HCT116 (cell line): ENCODE results near the gene MRPL36. TPM values are rescaled to one million over a fixed set of nuclear protein-coding genes. Genes with fewer than 3 reads are reported as not detected.
"Not testable (repeated sequence)": the region's sequence is repeated elsewhere in the genome, so short reads cannot be mapped to it uniquely, and the experiment has no call there.

Experiments
- ATAC-seq: fragments of 200-7000 bp; cut with Tn5 transposase; 2 replicates; pipeline ENCODE4 v1.9.1; 2020; ENCODE audit warnings: mild to moderate bottlenecking, moderate library complexity
- BruUV-seq: library from RNA; stranded (reverse); fragments of 400-500 nt; replicated peaks from 2 replicates; lab custom pipeline; 2021; lab: Mats Ljungman, UMichigan
- CTCF ChIA-PET: fragments of 300-600 bp; sonication (Branson Sonifier 250); formaldehyde crosslinking; loops from one replicate; lab custom pipeline; 2021; ENCODE audit warnings: antibody characterized with exemption; lab: Charles Lee
- POLR2A ChIA-PET: fragments of 300-600, 350-600 bp; sonication (Branson Sonifier 250); formaldehyde crosslinking; loops from one replicate; lab custom pipeline; 2021; ENCODE audit warnings: antibody characterized with exemption; lab: Charles Lee
- RAD21 ChIA-PET, 2 experiments: fragments of 300-600 bp; sonication (Branson Sonifier 250); formaldehyde crosslinking; loops; one replicate each; lab custom pipeline; 2023; ENCODE audit warnings: low total read pairs in 2 of 2; ENCODE audit not compliant: uncharacterized antibody in 2 of 2, unreplicated experiment in 2 of 2, low non-redundant PET in 1 of 2; lab: Charles Lee
- DNase-seq: peaks from one replicate; pipeline ENCODE4 v3.0.0-alpha.2; 2010; ENCODE audit warnings: low read depth, low spot score
- H2AFZ ChIP-seq: fragments of 200-600 bp; shearing (Covaris generic), sonication (generic); 2 replicates; pipeline ENCODE4 v1.6.1; 2017; ENCODE audit warnings: low read depth, mixed run types, mixed read lengths, antibody characterized with exemption, low read length; ENCODE audit not compliant: poor library complexity, severe bottlenecking
- H3K27ac ChIP-seq: 2 replicates; pipeline ENCODE4 v1.5.1; 2012; ENCODE audit warnings: low read depth, low read length
- H3K27me3 ChIP-seq: fragments of 200-600 bp; sonication (generic); 2 replicates; pipeline ENCODE4 v1.6.1; 2016; ENCODE audit warnings: mixed run types, low read length, mixed read lengths; ENCODE audit not compliant: insufficient read depth
- H3K36me3 ChIP-seq, 2 experiments: fragments of 200-500 bp in 1 of 2; fragments of 200-600 bp in 1 of 2; sonication (Bioruptor generic) in 1 of 2; sonication (generic) in 1 of 2; 2 replicates each; pipeline versions ENCODE4 v1.5.1 to v1.6.1; 2014 to 2016; ENCODE audit warnings: low read length in 2 of 2, inconsistent platforms in 1 of 2, mixed read lengths in 1 of 2, mixed run types in 1 of 2; ENCODE audit not compliant: insufficient read depth in 2 of 2, control insufficient read depth in 1 of 2
- H3K4me1 ChIP-seq, 2 experiments: fragments of 200-600 bp in 1 of 2; sonication (generic) in 1 of 2; 2 replicates each; pipeline versions ENCODE4 v1.5.1 to v1.6.1; 2012 to 2017; ENCODE audit warnings: low read length in 2 of 2, inconsistent platforms in 1 of 2, mild to moderate bottlenecking in 1 of 2, mixed read lengths in 1 of 2, mixed run types in 1 of 2, moderate library complexity in 1 of 2; ENCODE audit not compliant: insufficient read depth in 2 of 2, control insufficient read depth in 1 of 2
- H3K4me2 ChIP-seq: fragments of 200-600 bp; sonication (generic); 2 replicates; pipeline ENCODE4 v1.6.1; 2017; ENCODE audit warnings: mixed run types, low read length, mixed read lengths
- H3K4me3 ChIP-seq, 2 experiments: fragments of 200-600 bp in 1 of 2; sonication (generic) in 1 of 2; replicated peaks in 1 of 2; 2 replicates each; pipeline ENCODE4 v1.5.1; 2011 to 2016; ENCODE audit warnings: low read length in 2 of 2, control low read depth in 1 of 2, low read depth in 1 of 2, mild to moderate bottlenecking in 1 of 2, mixed read lengths in 1 of 2, mixed run types in 1 of 2
- H3K79me2 ChIP-seq: fragments of 200-600 bp; sonication (generic); 2 replicates; pipeline ENCODE4 v1.6.1; 2017; ENCODE audit warnings: mild to moderate bottlenecking, mixed run types, low read length, moderate library complexity, mixed read lengths; ENCODE audit not compliant: insufficient read depth
- H3K9ac ChIP-seq: fragments of 200-600 bp; sonication (generic); 2 replicates; pipeline ENCODE4 v1.6.1; 2016; ENCODE audit warnings: low read length, mixed read lengths
- H3K9me2 ChIP-seq: fragments of 200-600 bp; sonication (generic), shearing (Covaris generic); 2 replicates; pipeline ENCODE4 v1.6.1; 2017; ENCODE audit warnings: mixed run types, mild to moderate bottlenecking, moderate library complexity; ENCODE audit not compliant: insufficient read depth
- H3K9me3 ChIP-seq, 2 experiments: fragments of 200-500 bp in 1 of 2; fragments of 200-600 bp in 1 of 2; sonication (Bioruptor generic) in 1 of 2; sonication (generic) in 1 of 2; 2 replicates each; pipeline ENCODE4 v1.6.1; 2014 to 2017; ENCODE audit warnings: low read length in 2 of 2, mixed read lengths in 2 of 2, inconsistent platforms in 1 of 2, low read depth in 1 of 2, mild to moderate bottlenecking in 1 of 2, mixed run types in 1 of 2, moderate library complexity in 1 of 2; ENCODE audit not compliant: control insufficient read depth in 1 of 2, insufficient read depth in 1 of 2
- H4K20me1 ChIP-seq: fragments of 200-600 bp; sonication (generic), shearing (Covaris generic); 2 replicates; pipeline ENCODE4 v1.6.1; 2017; ENCODE audit warnings: mixed run types, mild to moderate bottlenecking, moderate library complexity; ENCODE audit not compliant: insufficient read depth
- CBX3 ChIP-seq: IDR thresholded peaks from 2 replicates; pipeline ENCODE4 v1.6.1; 2012; ENCODE audit warnings: low read depth
- EGR1 ChIP-seq: IDR thresholded peaks from 2 replicates; pipeline ENCODE4 v1.6.1; 2012; ENCODE audit warnings: low read depth
- EZH2 ChIP-seq: fragments of 200-600 bp; sonication (generic); IDR thresholded peaks from 2 replicates; pipeline ENCODE4 v1.6.1; 2017; ENCODE audit warnings: antibody characterized with exemption, mixed run types
- FOSL1 ChIP-seq: IDR thresholded peaks from 2 replicates; pipeline ENCODE4 v1.6.1; 2012; ENCODE audit warnings: low read depth
- MAX ChIP-seq: IDR thresholded peaks from 2 replicates; pipeline ENCODE4 v1.6.1; 2012
- POLR2AphosphoS5 ChIP-seq: IDR thresholded peaks from 2 replicates; pipeline ENCODE4 v1.6.1; 2011; ENCODE audit warnings: mild to moderate bottlenecking, low read depth, low read length, moderate library complexity
- RAD21 ChIP-seq: IDR thresholded peaks from 2 replicates; pipeline ENCODE4 v1.6.1; 2012; ENCODE audit warnings: low read depth, mild to moderate bottlenecking
- REST ChIP-seq: IDR thresholded peaks from 2 replicates; pipeline ENCODE4 v1.6.1; 2012; ENCODE audit warnings: low read depth
- SRF ChIP-seq: IDR thresholded peaks from 2 replicates; pipeline ENCODE4 v1.6.1; 2012; ENCODE audit warnings: low read depth
- TCF7L2 ChIP-seq: IDR thresholded peaks from 2 replicates; pipeline ENCODE4 v1.7.0; 2011; ENCODE audit warnings: borderline replicate concordance, inconsistent platforms; ENCODE audit not compliant: insufficient read depth, insufficient read length; ENCODE audit errors: extremely low read depth
- YY1 ChIP-seq: IDR thresholded peaks from 2 replicates; pipeline ENCODE4 v1.6.1; 2011; ENCODE audit warnings: low read length, low read depth, moderate library complexity, mild to moderate bottlenecking; ENCODE audit not compliant: insufficient replicate concordance; ENCODE audit errors: extremely low read depth
- ZNF274 ChIP-seq: fragments of 200-500 bp; sonication (Bioruptor generic); IDR thresholded peaks from 2 replicates; pipeline ENCODE4 v1.6.1; 2014; ENCODE audit warnings: mild to moderate bottlenecking, low read depth, low read length, inconsistent platforms
- intact Hi-C: fragments of 100-400 bp; cut with micrococcal nuclease; formaldehyde crosslinking; loops from 2 replicates; pipeline ENCODE4 v1.10.0; 2022
- total RNA-seq: library from RNA; stranded (reverse); gene quantifications from one replicate; pipeline ENCODE4 v1.2.1, GENCODE V29; 2021; ENCODE audit not compliant: unreplicated experiment

Gene MRPL36
- total RNA-seq, 1 experiment from 2014 or later = 71.9 TPM

- Histone ChIP-seq H3K9me2 (no peaks in the 10 kb centered on the region), H3K9ac (no peak overlapping the region), H3K27me3 (no peaks in the 10 kb centered on the region), H3K27ac (no peak overlapping the region), H3K36me3 (peaks cover 27 to 56% of the 10 kb centered on the region in 2 experiments; a peak in 3 of 4 replicates), H2AFZ (no peak overlapping the region), H3K9me3 (no peaks in the 10 kb centered on the region), H3K4me3 (no peak overlapping the region), H3K4me2 (no peak overlapping the region), H3K79me2 (peaks cover 34% of the 10 kb centered on the region), H3K4me1 (no peaks in the 10 kb centered on the region), H4K20me1 (peaks cover 3% of the 10 kb centered on the region; the same call in 1 of the 2 replicates)
- ChIA-PET RAD21 (no interaction called here), CTCF (no interaction called here), POLR2A (no interaction called here)
- intact Hi-C loops = no loop called here
- no peak for DNase-seq
- TF ChIP-seq TCF7L2 (no peak), RAD21 (no peak), ZNF274 (no peak), SRF (no peak), EGR1 (no peak), CBX3 (no peak), EZH2 (no peak), FOSL1 (no peak), YY1 (no peak), REST (no peak), MAX (no peak), POLR2AphosphoS5 (no peak)
- no peak for ATAC-seq
- BruUV-seq = no TSS peak
Observed at GRCh38 chr5:1817261-1818043, 17.8 kb upstream of the MRPL36 start.

GRCh38 chr5:1816495-1817089, 17.0 kb upstream of the MRPL36 start:
- H3K9ac ChIP-seq, BruUV-seq, H3K27me3 ChIP-seq, H2AFZ ChIP-seq, H3K9me3 ChIP-seq, CTCF ChIA-PET, intact Hi-C loops, POLR2A ChIA-PET, H3K4me2 ChIP-seq, ATAC-seq, H3K27ac ChIP-seq, H3K4me1 ChIP-seq, RAD21 ChIA-PET, H3K9me2 ChIP-seq, DNase-seq, H4K20me1 ChIP-seq, H3K4me3 ChIP-seq: not testable (repeated sequence)
- Histone ChIP-seq H3K79me2 (peaks cover 43% of the 10 kb centered on the region), H3K36me3 (peaks cover 35 to 56% of the 10 kb centered on the region in 2 experiments)
